PC-3 (cell line): ENCODE results near the gene ZNF469. TPM values are rescaled to one million over a fixed set of nuclear protein-coding genes. Genes with fewer than 3 reads are reported as not detected.

ENCODE experiments used
- ATAC-seq: fragments of 200-7000 bp; cut with Tn5 transposase; 2 replicates; pipeline ENCODE4 v1.9.1; 2020; ENCODE audit warnings: mild to moderate bottlenecking, moderate library complexity
- BruUV-seq: library from RNA; stranded (reverse); fragments of 400-500 nt; replicated peaks from 2 replicates; lab custom pipeline; 2021; lab: Mats Ljungman, UMichigan
- CTCF ChIA-PET: fragments of 300-600 bp; sonication (Branson Sonifier 250); formaldehyde crosslinking; loops from one replicate; lab custom pipeline; 2022; ENCODE audit warnings: antibody characterized with exemption; lab: Charles Lee
- POLR2A ChIA-PET: fragments of 300-600 bp; sonication (Branson Sonifier 250); formaldehyde crosslinking; loops from one replicate; lab custom pipeline; 2022; ENCODE audit warnings: antibody characterized with exemption; ENCODE audit not compliant: unreplicated experiment; lab: Charles Lee
- DNase-seq: peaks from one replicate; pipeline ENCODE4 v3.0.0-alpha.2; 2015
- H2AFZ ChIP-seq: fragments of 300-600 bp; sonication (generic); 2 replicates; pipeline ENCODE4 v1.6.0; 2016; ENCODE audit warnings: antibody characterized with exemption, low read length
- H3F3A ChIP-seq: fragments of 300-600 bp; sonication (generic); one replicate; pipeline ENCODE4 v1.6.0; 2017; ENCODE audit warnings: antibody characterized with exemption, low read length, control low read depth, mild to moderate bottlenecking; ENCODE audit not compliant: unreplicated experiment
- H3K27ac ChIP-seq: fragments of 300-600 bp; sonication (generic); 2 replicates; pipeline ENCODE4 v1.5.1; 2016; ENCODE audit warnings: mild to moderate bottlenecking, low read length
- H3K27me3 ChIP-seq: fragments of 300-600 bp; sonication (generic); 2 replicates; pipeline ENCODE4 v1.6.1; 2016; ENCODE audit warnings: low read length, mixed read lengths
- H3K36me3 ChIP-seq: fragments of 300-600 bp; sonication (generic); 2 replicates; pipeline ENCODE4 v1.6.1; 2016; ENCODE audit warnings: low read depth, mixed run types, low read length, mixed read lengths
- H3K4me1 ChIP-seq: fragments of 300-600 bp; sonication (generic); 2 replicates; pipeline ENCODE4 v1.5.1; 2016; ENCODE audit warnings: low read length; ENCODE audit not compliant: insufficient read depth
- H3K4me2 ChIP-seq: fragments of 300-600 bp; sonication (generic); 2 replicates; pipeline ENCODE4 v1.6.0; 2016; ENCODE audit warnings: low read length
- H3K4me3 ChIP-seq: fragments of 300-600 bp; sonication (generic); 2 replicates; pipeline ENCODE4 v1.5.1; 2016; ENCODE audit warnings: mild to moderate bottlenecking, low read length, mixed read lengths
- H3K79me2 ChIP-seq: fragments of 300-600 bp; sonication (generic); 2 replicates; pipeline ENCODE4 v1.6.1; 2017; ENCODE audit warnings: low read length, mixed read lengths
- H3K9ac ChIP-seq: fragments of 300-600 bp; sonication (generic); 2 replicates; pipeline ENCODE4 v1.6.0; 2016; ENCODE audit warnings: mild to moderate bottlenecking, low read length
- H3K9me2 ChIP-seq: fragments of 300-600 bp; sonication (generic); replicated peaks from 2 replicates; pipeline ENCODE4 v1.6.1; 2016; ENCODE audit warnings: mixed run types, low read length, mixed read lengths
- H3K9me3 ChIP-seq: fragments of 300-600 bp; sonication (generic); 2 replicates; pipeline ENCODE4 v1.6.1; 2016; ENCODE audit warnings: low read length, mixed read lengths
- H4K20me1 ChIP-seq: fragments of 300-600 bp; sonication (generic); 2 replicates; pipeline ENCODE4 v1.6.1; 2016; ENCODE audit warnings: low read length, mixed read lengths
- EZH2 ChIP-seq: fragments of 300-600 bp; sonication (generic); IDR thresholded peaks from one replicate; pipeline ENCODE4 v1.6.1; 2017; ENCODE audit warnings: antibody characterized with exemption, mild to moderate bottlenecking, low read length; ENCODE audit not compliant: unreplicated experiment
- EZH2phosphoT487 ChIP-seq: fragments of 300-600 bp; sonication (generic); IDR thresholded peaks from 2 replicates; pipeline ENCODE4 v1.6.1; 2018; ENCODE audit warnings: mild to moderate bottlenecking, antibody characterized with exemption, low read length, borderline replicate concordance
- intact Hi-C: fragments of 100-400 bp; cut with micrococcal nuclease; formaldehyde crosslinking; loops from 2 replicates; pipeline ENCODE4 v1.9.0; 2023
- total RNA-seq: library from RNA; depleted of rRNA; stranded (reverse); fragments of >200 nt; gene quantifications from 2 replicates; pipeline ENCODE4 v1.2.3, GENCODE V29; 2014
- TF ChIP-seq, protein P1 (sequence below): fragments of 300-600 bp; sonication (generic); conservative IDR thresholded peaks from 2 replicates; pipeline ENCODE4 v1.5.1; 2017; ENCODE audit warnings: antibody characterized with exemption, low read depth, mild to moderate bottlenecking, low read length

The ZNF469 gene
- total RNA-seq, 1 experiment from 2014 or later, result 3.1 TPM

DNA sequence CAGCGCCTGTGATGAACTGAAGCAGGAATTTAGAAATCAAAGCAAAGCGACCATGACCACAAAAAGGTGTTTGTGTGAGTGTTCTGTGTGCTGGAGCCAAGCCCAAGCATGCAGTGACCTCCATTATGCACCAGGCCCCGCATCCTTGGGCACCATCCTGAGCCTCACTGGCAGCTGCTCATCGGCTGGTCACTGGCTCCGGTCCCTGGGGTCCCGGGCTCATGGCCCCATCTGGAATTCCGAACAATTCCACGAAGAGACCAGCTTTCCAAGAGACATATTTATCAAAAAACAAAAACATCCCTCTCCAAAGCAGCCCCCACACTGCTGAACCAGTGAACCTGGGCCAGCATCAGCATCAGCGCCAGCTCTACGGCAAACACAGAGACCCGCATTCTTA, 15.2 kb upstream of the ZNF469 start:
- intact Hi-C loops, result no loop called here
- ATAC-seq, result no peak

GRCh38 chr16:88368036-88368435, 14.7 kb upstream of the ZNF469 start:
- no peak for TF ChIP-seq EZH2phosphoT487
- no peak for TF ChIP-seq EZH2
- TF ChIP-seq, protein P1, sequence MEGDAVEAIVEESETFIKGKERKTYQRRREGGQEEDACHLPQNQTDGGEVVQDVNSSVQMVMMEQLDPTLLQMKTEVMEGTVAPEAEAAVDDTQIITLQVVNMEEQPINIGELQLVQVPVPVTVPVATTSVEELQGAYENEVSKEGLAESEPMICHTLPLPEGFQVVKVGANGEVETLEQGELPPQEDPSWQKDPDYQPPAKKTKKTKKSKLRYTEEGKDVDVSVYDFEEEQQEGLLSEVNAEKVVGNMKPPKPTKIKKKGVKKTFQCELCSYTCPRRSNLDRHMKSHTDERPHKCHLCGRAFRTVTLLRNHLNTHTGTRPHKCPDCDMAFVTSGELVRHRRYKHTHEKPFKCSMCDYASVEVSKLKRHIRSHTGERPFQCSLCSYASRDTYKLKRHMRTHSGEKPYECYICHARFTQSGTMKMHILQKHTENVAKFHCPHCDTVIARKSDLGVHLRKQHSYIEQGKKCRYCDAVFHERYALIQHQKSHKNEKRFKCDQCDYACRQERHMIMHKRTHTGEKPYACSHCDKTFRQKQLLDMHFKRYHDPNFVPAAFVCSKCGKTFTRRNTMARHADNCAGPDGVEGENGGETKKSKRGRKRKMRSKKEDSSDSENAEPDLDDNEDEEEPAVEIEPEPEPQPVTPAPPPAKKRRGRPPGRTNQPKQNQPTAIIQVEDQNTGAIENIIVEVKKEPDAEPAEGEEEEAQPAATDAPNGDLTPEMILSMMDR, result no peak
- Histone ChIP-seq H4K20me1 (no peaks in the 10 kb centered on the region), H3K4me2 (no peak overlapping the region), H3K9ac (no peak overlapping the region), H3F3A (no peaks in the 10 kb centered on the region), H3K79me2 (no peaks in the 10 kb centered on the region), H3K27ac (no peak overlapping the region), H3K9me3 (no peaks in the 10 kb centered on the region), H3K27me3 (no peaks in the 10 kb centered on the region), H3K4me3 (no peak overlapping the region), H2AFZ (no peak overlapping the region), H3K4me1 (no peaks in the 10 kb centered on the region), H3K9me2 (no peaks in the 10 kb centered on the region), H3K36me3 (no peaks in the 10 kb centered on the region)
- no TSS peak for BruUV-seq
- DNase-seq, result no peak
- ATAC-seq, result no peak
- CTCF ChIA-PET, result no interaction called here
- intact Hi-C loops, result no loop called here
- POLR2A ChIA-PET, result no interaction called here

More for the DNA sequence above, 15.2 kb upstream of the ZNF469 start:
- Histone ChIP-seq H3K9me2 (no peaks in the 10 kb centered on the region), H3K36me3 (no peaks in the 10 kb centered on the region), H3K27ac (no peak overlapping the region), H3K79me2 (no peaks in the 10 kb centered on the region), H3K4me1 (no peaks in the 10 kb centered on the region), H2AFZ (no peak overlapping the region), H4K20me1 (no peaks in the 10 kb centered on the region), H3K9me3 (no peaks in the 10 kb centered on the region), H3K9ac (no peak overlapping the region), H3K4me3 (no peak overlapping the region), H3F3A (no peaks in the 10 kb centered on the region), H3K27me3 (no peaks in the 10 kb centered on the region), H3K4me2 (no peak overlapping the region)
- ChIA-PET POLR2A (no interaction called here), CTCF (no interaction called here)
- BruUV-seq, result no TSS peak
- TF ChIP-seq EZH2, result no peak
- DNase-seq, result no peak

GRCh38 chr16:88368994-88369393, 13.8 kb upstream of the ZNF469 start:
- H3F3A ChIP-seq, result no peaks in the 10 kb centered on the region
- H3K9me3 ChIP-seq, result no peaks in the 10 kb centered on the region
- no peak for ATAC-seq
- H3K4me3 ChIP-seq, result no peak overlapping the region
- H3K9me2 ChIP-seq, result no peaks in the 10 kb centered on the region
- DNase-seq, result no peak
- H4K20me1 ChIP-seq, result no peaks in the 10 kb centered on the region
- H2AFZ ChIP-seq, result no peak overlapping the region
- intact Hi-C loops, result no loop called here
- H3K27ac ChIP-seq, result no peak overlapping the region
- CTCF ChIA-PET, result no interaction called here
- H3K36me3 ChIP-seq, result no peaks in the 10 kb centered on the region
- POLR2A ChIA-PET, result no interaction called here
- no peak for TF ChIP-seq EZH2
- TF ChIP-seq EZH2phosphoT487, result no peak
- TF ChIP-seq, protein P1, result no peak
- H3K27me3 ChIP-seq, result no peaks in the 10 kb centered on the region
- no TSS peak for BruUV-seq
- no peak overlapping the region for H3K9ac ChIP-seq
- H3K4me2 ChIP-seq, result no peak overlapping the region
- no peaks in the 10 kb centered on the region for H3K79me2 ChIP-seq
- no peaks in the 10 kb centered on the region for H3K4me1 ChIP-seq
